SU-DHL-6 (cell line): ENCODE data around the gene GRM8.

Source experiments
- CTCF ChIP-seq: fragments of 200-600 bp; sonication (generic); IDR thresholded peaks from one replicate; pipeline ENCODE4 v1.5.1; 2017; ENCODE audit warnings: antibody characterized with exemption, mild to moderate bottlenecking, low read length, moderate library complexity; ENCODE audit not compliant: insufficient read depth, poor library complexity, severe bottlenecking
- EZH2phosphoT487 ChIP-seq: fragments of 200-600 bp; sonication (generic), shearing (Covaris generic); conservative IDR thresholded peaks from 2 replicates; pipeline ENCODE4 v1.6.1; 2018; ENCODE audit warnings: mild to moderate bottlenecking, antibody characterized with exemption, low read length, moderate library complexity, mixed read lengths

- TF ChIP-seq CTCF (no peak), EZH2phosphoT487 (no peak)
Observed at GRCh38 chr7:126700807-126701604, 551.7 kb downstream of the GRM8 start.
